T-helper 1 cell (primary cell): ENCODE data around the gene KLK1.

Source experiments
- DNase-seq, 5 donors: peaks; one replicate each; pipeline ENCODE4 v3.0.0-alpha.2; 2012 to 2020
- total RNA-seq, 4 donors: gene quantifications; one replicate each; lab custom pipeline; 2026; lab: John Stamatoyannopoulos, UW

The KLK1 gene
- total RNA-seq: 0 reads per million in 4 donors

DNA sequence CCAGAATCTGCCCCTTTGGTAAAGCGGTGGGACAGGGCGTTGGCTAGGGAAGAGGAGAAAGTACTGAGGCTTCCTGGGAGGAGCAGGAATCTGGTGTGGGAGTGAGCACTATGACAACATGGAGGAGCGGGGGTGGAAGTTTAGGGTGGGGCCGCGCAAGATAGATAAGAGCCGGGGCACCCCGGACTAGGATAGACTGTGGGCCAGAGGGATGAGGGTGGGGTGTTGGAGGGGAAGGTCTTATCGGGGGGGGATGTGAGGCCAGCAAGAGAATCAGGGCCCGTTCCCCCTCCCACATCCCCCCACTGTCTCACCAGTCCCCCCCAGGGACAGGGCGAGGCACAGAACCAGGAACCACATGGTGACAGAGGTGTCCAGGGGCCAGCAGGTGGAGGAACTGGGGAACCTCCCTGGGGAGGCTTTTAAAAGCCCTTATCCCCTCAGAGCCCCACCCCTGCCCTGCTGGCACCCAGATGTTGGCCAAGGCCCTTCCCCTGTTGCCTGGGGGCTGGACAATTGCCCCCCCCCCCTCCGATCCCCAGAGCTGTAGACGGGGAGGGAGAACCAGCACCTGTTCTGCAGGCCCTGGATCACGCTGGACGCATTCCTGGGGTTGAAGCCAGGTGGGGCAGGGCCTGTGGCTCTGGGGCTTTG is at the start of gene KLK1:
Gene KLK1 (minus strand): TSS at position 399 of the 654 bp plus-strand sequence. CDS start 39 bp downstream, at position 360.
- no peak for DNase-seq

- no peak for DNase-seq
Observed at GRCh38 chr19:50873056-50873455, 49.5 kb upstream of the KLK1 start, which contains the start of gene KLK2. KLK2 (plus strand) TSS chr19:50873439; CDS start chr19:50873474, 35 bp downstream.

DNA sequence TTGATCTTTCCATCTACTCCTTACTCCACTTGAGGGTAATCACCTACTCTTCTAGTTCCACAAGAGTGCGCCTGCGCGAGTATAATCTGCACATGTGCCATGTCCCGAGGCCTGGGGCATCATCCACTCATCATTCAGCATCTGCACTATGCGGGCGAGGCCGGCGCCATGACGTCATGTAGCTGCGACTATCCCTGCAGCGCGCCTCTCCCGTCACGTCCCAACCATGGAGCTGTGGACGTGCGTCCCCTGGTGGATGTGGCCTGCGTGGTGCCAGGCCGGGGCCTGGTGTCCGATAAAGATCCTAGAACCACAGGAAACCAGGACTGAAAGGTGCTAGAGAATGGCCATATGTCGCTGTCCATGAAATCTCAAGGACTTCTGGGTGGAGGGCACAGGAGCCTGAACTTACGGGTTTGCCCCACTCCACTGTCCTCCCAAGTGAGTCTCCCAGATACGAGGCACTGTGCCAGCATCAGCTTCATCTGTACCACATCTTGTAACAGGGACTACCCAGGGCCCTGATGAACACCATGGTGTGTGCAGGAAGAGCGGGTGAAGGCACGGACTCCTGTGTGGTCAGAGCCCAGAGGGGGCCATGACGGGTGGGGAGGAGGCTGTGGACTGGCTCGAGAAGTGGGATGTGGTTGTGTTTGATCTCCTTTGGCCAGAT is 47.0 kb upstream of the KLK1 start:
- DNase-seq: peak in 1 of 5 donors; percentile 14

DNA sequence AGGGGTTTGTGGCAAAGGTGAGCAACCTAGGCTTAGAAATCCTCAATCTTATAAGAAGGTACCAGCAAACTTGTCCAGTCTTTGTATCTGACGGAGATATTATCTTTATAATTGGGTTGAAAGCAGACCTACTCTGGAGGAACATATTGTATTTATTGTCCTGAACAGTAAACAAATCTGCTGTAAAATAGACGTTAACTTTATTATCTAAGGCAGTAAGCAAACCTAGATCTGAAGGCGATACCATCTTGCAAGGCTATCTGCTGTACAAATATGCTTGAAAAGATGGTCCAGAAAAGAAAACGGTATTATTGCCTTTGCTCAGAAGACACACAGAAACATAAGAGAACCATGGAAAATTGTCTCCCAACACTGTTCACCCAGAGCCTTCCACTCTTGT is 45.9 kb upstream of the KLK1 start:
- DNase-seq: no peak

- DNase-seq: no peak
Observed at GRCh38 chr19:50861496-50862286, 38.1 kb upstream of the KLK1 start.

DNA sequence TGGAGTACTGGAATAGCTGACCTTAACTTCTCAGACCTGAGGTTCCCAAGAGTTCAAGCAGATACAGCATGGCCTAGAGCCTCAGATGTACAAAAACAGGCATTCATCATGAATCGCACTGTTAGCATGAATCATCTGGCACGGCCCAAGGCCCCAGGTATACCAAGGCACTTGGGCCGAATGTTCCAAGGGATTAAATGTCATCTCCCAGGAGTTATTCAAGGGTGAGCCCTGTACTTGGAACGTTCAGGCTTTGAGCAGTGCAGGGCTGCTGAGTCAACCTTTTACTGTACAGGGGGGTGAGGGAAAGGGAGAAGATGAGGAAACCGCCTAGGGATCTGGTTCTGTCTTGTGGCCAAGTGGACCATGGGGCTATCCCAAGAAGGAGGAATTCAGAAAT is 37.4 kb upstream of the KLK1 start:
- DNase-seq: no peak

DNA sequence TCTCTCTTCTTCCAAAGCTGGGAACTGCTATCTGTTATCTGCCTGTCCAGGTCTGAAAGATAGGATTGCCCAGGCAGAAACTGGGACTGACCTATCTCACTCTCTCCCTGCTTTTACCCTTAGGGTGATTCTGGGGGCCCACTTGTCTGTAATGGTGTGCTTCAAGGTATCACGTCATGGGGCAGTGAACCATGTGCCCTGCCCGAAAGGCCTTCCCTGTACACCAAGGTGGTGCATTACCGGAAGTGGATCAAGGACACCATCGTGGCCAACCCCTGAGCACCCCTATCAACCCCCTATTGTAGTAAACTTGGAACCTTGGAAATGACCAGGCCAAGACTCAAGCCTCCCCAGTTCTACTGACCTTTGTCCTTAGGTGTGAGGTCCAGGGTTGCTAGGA is 36.3 kb upstream of the KLK1 start:
- DNase-seq: no peak

DNA sequence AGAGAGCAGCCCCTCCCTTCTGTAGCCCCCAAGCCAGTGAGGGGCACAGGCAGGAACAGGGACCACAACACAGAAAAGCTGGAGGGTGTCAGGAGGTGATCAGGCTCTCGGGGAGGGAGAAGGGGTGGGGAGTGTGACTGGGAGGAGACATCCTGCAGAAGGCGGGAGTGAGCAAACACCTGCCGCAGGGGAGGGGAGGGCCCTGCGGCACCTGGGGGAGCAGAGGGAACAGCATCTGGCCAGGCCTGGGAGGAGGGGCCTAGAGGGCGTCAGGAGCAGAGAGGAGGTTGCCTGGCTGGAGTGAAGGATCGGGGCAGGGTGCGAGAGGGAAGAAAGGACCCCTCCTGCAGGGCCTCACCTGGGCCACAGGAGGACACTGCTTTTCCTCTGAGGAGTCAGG is 35.3 kb upstream of the KLK1 start:
- DNase-seq: no peak

GRCh38 chr19:50857366-50857765 is 33.8 kb upstream of the KLK1 start:
- DNase-seq: no peak

DNA sequence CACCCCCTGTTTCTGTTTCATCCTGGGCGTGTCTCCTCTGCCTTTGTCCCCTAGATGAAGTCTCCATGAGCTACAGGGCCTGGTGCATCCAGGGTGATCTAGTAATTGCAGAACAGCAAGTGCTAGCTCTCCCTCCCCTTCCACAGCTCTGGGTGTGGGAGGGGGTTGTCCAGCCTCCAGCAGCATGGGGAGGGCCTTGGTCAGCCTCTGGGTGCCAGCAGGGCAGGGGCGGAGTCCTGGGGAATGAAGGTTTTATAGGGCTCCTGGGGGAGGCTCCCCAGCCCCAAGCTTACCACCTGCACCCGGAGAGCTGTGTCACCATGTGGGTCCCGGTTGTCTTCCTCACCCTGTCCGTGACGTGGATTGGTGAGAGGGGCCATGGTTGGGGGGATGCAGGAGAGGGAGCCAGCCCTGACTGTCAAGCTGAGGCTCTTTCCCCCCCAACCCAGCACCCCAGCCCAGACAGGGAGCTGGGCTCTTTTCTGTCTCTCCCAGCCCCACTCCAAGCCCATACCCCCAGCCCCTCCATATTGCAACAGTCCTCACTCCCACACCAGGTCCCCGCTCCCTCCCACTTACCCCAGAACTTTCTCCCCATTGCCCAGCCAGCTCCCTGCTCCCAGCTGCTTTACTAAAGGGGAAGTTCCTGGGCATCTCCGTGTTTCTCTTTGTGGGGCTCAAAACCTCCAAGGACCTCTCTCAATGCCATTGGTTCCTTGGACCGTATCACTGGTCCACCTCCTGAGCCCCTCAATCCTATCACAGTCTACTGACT is 31.2 kb upstream of the KLK1 start, which contains the start of gene KLK3:
Gene KLK3 (plus strand): TSS at position 280 of the 775 bp plus-strand sequence. CDS start 41 bp downstream, at position 321.
- no peak for DNase-seq

DNA sequence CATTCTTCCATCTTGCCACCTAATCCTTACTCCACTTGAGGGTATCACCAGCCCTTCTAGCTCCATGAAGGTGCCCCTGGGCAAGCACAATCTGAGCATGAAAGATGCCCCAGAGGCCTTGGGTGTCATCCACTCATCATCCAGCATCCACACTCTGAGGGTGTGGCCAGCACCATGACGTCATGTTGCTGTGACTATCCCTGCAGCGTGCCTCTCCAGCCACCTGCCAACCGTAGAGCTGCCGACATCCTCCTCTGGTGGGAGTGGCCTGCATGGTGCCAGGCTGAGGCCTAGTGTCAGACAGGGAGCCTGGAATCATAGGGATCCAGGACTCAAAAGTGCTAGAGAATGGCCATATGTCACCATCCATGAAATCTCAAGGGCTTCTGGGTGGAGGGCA is 28.0 kb upstream of the KLK1 start:
- no peak for DNase-seq

DNA sequence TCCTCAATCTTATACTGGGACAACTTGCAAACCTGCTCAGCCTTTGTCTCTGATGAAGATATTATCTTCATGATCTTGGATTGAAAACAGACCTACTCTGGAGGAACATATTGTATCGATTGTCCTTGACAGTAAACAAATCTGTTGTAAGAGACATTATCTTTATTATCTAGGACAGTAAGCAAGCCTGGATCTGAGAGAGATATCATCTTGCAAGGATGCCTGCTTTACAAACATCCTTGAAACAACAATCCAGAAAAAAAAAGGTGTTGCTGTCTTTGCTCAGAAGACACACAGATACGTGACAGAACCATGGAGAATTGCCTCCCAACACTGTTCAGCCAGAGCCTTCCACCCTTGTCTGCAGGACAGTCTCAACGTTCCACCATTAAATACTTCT is 27.2 kb upstream of the KLK1 start:
- no peak for DNase-seq

DNA sequence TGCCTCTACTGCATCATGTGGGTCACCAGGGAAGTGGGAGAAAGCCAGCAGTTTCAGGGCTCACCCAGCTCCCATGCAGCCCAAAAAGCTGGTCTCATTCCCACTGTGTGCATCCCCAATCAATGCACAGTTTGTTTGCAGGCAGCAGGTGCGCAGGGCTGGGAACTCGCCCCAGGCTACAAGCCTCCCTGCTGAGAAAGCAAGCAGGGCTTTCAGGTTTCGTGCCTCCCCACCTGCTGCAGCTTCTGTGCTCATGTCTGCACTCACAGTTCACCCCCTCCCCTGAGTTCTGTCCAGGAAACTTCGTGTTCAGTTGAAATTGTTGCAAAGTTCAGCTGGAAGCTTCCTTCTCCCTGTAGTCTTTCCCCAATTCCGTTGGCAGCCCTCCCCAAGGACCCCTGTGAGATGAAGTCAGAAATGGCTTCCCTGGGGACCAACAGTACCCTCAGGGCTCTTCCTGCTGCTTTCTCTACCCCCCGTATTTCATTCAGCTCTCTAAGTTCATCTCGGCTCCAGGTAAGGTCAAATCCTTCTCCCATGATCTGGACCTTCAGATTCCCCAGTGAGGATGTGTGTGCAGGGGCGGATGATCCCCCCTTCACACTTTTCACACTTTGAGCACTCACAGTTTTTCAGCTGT is 20.8 kb upstream of the KLK1 start:
- no peak for DNase-seq

GRCh38 chr19:50843701-50844221 is 20.2 kb upstream of the KLK1 start:
- DNase-seq: no peak

- DNase-seq: no peak
Observed at GRCh38 chr19:50843205-50843604, 19.6 kb upstream of the KLK1 start.

GRCh38 chr19:50842130-50842529 is 18.5 kb upstream of the KLK1 start:
- no peak for DNase-seq

DNA sequence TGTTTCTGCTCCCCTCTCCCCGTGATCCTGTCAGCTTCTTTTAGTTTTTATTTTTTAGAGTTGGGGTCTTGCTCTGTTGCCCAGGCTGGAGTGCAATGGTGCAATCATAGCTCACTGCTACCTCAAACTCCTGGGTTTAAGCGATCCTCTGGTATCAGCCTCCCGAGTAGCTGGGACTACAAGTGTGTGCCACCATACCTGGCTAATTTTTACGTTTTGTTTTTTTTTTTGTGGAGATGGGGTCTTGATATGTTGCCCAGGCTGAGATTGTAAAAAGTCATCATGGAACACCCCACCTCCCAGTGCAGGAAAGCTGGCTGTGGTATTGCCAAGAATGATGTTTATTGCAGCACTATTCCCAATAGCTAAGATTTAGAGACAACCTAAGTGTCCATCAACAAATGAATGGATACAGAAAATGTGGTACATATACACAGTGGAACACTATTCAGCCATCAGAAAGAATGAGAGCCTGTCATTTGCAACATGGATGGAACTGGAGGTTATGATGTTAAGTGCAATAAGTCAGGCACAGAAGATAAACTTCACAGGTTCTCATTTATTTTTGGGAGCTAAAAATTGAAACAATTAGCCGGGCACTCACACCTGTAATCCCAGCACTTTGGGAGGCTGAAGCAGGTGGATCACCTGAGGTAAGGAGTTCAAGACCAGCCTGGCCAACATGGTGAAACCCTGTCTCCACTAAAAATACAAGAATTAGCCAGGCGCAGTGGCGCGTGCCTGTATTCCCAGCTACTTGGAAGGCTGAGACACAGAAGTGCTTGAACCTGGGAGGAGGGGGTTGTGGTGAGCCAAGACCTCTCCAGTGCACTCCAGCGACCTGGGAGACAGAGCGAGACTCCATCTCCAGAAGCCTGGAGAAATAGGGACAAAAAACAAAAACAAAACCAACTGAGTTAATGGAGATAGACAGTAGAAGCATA is 16.4 kb upstream of the KLK1 start:
- no peak for DNase-seq

- DNase-seq: peak in 1 of 5 donors; percentile 19
Observed at GRCh38 chr19:50838239-50838638, 14.7 kb upstream of the KLK1 start.

- DNase-seq: no peak
Observed at GRCh38 chr19:50837300-50837699, 13.7 kb upstream of the KLK1 start.

DNA sequence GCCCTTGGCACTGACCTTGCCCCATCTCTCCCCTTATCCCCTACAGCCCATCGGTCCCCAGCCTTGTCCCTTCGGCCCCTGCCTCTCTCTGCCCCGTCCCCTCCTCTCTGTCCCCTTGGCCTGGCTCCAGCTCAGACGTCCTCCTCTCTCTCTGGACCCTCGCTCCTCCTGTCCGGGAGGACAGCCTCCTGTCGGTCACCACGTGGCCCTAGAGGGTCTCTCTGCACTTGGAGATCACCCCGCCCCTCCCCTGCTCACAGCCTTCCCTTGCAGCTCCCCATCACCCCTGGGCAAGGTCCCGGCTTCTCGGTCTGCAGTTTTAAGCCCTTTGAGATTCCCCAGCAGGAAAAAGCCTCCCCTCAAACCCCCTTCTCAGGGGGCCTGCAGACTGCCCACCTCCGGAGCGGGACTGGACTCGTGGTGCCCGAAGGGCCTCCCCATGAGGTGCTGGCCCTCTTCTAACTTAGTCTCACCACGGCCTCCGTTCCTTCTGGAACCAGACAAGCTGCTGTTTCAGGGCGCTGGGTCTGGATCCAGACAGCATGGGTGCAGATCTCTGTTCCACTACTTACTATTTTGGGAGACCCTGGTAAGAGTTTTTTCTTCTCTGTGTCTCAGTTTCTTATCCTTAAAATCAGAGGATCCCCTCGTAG is 13.1 kb upstream of the KLK1 start:
- DNase-seq: no peak
